ENCODE measurements around the gene OBP2B.
A peak's percentile ranks its signal among the peaks of the same experiment; 100 is the strongest.
"Not testable (repeated sequence)": the region's sequence is repeated elsewhere in the genome, so short reads cannot be mapped to it uniquely, and the experiment has no call there.

The OBP2B gene

DNA sequence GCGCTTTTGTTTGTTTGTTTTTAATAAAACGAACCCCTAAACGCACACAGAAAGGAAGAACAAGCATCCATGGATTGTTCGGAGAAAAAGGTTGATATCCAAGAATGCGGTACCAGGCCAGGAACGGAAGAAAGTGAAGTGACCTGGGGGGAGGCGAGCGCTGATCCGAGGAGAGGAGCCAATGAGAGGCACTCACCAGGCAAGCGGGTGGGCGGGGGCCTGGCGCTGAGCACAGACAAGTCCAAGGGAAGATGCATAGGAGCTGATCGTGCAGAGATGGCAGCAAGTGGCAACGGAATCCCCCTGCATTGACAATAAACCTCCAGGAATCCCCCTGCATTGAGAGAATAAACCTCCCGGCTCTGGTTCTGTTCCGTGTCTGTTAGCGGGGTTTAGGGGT is 8.4 kb downstream of the OBP2B start:
- no peak for DNase-seq

DNA sequence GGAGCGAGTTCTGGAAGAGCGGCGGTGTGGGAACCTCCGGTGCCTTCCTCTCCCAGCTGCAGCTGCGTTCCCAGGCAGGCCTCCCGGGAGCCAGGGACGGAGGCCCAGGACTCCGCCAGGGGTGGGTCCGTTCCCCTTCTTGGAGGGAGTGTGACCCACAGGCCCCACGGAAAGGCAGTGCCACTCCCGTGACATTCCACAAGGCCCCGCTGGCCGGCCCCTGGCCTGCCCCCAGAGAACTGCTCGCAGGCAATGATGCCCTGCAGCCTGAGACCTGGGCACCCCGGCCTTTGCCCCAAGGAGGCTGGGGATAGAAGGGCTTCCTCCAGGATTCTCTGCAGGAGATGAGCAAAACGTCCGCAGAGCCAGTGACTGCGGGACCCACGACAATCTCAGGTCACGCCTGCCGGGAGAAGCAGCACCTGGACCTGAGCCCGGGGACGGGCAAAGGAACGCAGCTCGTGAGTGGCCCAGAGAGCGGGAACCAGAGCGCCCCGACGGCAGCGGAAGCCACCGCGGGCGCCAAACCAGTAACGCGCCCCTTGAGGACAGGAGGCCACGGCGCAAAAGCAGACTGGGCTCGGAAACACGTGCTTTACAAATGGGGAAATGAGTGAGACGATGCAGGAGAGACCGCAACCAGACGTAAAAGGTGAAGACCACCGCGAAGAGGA is 9.3 kb downstream of the OBP2B start:
- peak; percentile 30 for DNase-seq

DNA sequence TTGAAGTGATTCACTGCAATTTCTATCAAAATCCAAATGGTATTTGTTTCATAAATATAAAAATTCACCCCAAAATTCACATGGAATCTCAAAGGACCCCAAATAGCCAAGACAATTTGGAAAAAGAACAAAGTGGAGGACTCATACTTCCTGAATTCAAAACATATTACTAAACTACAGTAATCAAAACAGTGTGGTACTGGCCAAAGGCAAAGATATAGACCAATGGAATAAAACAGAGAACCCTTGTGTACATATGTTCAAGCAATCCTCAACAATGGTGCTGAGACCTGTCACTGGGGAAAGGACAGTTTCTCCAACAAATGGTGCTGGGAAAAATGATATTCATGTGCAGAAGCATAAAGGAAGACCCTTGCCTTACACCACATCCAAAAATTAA is 14.0 kb downstream of the OBP2B start:
- no peak for DNase-seq

DNA sequence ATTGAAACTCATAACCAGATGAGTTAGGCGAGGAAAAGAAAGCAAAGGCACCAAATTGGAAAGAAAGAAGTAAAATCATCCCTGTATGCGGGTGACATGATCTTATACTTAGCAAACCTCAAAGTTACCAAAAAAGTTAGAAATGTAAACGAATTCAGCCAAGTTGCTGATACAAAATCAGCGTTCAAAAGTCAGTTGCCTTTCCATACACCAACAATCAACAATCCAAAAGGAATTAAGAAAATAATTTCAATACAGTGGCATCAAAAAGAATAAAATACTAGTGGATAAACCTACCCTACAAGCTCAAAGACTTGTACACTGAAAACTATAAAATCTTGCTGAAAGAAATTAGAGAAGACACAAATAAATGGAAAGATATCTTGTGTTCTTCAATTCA is 14.5 kb downstream of the OBP2B start:
- no peak for DNase-seq

DNA sequence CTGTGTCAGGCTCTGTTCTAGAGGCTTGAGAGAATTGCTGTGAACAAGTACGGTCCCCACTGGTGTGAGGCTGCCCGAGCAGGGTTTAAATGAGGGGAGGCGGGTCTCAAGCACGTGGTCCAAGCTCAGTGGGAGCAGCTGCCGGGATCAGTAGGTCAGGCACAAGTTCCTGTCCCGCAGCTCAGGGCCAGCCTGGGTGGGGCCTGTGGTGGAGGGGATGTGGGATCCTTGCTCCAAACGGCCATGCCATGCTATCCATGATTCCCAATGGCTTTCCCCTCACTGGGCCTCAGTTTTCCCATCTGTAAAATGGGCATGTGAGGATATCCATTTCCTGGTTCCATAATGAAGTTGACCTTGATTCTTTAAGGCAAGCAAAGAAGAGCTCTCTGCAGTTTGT is 17.1 kb downstream of the OBP2B start:
- DNase-seq, result no peak

DNA sequence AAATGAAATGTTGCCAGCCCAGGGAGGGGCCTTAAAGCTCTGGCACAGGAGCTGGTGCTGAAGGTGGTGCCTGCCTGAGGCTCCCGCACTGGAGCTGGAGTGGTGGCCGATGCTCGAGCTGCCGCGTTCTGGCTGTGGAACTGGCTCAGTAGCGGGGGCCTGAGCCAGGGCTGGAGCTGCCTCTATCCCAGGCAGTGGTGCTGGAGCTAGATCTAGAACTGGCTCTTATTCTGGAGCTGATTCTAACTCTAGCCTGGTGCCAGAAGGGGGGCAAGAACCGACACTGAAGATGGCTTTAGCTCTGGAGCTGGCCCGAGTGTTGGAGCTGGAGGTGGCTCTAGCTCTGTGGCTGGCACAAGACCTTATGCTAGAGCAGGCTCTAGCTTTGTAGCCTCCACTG is 19.2 kb downstream of the OBP2B start:
- no peak for DNase-seq

DNA sequence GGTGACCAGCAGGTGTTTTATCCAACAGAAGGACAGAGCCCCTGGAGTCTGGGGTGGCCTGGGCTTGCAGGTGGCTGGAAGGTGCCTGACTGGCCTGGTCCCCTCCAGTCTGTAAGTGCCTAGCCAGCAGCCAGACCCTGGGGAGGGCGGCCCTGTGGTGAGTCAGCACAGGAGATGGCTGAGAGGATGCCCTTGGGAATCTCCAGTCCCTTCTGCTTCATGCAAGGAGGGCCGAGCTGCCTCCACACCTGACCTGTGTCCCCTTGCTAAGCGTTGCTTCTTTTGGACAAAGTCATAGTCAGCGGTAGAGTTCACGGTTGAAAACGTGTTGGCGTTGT is 20.2 kb downstream of the OBP2B start:
- DNase-seq, result no peak

DNA sequence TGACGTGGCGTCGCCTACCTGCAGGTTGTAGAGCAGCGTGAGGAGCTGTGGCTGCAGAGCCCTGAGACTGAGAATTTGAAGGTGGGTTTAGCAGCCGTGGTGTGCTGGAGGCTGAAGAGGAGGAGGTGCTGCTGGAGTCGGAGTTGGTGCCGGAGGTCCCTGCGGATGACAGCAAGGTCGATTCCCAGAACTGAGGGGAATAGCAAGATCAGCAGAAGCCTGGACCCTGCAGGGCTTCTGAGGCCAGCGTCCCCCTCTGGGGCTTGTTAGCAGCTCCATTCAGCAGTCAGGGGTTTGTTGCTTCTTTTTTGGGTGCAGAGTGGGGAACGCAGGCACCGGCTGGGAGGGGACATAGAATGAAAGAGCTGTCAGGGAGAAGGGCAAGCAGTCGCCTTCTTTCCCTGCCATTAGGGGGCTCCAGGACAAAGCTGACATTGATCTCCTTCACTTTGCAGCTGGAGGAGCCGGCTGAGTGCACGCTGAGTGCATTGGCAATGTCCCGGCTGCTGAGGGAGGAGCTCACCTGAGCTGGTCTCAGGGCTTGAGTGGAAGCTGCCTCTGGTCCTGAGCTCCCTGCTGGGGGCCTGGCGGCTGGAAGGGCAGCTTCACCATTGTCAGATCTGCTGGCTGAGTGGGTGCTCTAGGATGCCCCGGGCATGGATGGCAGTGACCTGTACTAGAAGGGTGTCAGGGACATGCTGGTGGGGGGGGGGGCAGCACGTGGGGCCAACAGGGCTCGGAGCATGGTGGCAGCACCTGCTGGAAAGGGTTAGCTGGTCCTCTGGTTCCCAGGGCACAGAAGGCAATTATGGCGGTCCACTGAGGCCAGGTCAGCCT is 20.8 kb downstream of the OBP2B start:
- no peak for DNase-seq

DNA sequence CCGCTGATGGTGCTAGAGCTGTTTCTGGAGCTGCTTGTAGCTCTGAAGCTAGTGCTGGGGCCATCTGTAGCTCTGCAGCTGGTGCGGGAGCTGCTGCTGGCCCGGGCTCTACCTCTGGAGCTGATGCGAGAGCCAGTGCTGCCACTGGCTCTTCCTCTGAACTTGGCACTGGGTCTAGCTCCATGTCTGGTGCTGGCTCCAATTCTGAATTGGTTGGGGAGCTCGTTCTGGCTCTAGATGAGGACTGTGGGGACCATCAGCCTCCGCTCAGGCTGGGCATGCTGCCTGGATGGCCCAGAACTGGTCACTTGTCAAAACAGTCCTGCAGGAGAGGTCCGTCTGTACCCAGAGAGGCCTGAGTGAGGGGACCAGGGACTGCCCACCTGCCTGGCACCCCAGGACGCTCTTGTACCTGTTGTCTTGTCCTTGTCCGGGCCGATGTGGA is 21.5 kb downstream of the OBP2B start:
- no peak for DNase-seq

DNA sequence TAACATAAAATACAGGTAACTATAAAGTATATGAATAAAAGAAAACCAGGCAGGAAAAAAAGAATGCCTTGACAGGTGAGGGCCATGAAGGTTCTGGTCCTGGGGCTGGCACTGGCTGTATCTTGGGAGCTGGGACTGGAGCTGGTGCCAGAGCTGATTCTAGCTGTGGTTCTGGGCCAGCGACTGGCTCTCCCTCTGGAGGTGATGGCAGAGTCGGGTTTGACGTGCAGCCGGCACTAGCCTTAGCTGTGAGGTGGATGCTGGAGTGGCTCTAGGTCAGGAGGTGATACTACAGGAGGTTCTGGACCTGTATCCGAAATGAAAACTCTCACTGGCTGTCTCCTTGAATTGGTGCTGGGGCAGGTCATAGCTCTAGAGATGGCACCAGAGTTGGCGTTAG is 22.3 kb downstream of the OBP2B start:
- no peak for DNase-seq

DNA sequence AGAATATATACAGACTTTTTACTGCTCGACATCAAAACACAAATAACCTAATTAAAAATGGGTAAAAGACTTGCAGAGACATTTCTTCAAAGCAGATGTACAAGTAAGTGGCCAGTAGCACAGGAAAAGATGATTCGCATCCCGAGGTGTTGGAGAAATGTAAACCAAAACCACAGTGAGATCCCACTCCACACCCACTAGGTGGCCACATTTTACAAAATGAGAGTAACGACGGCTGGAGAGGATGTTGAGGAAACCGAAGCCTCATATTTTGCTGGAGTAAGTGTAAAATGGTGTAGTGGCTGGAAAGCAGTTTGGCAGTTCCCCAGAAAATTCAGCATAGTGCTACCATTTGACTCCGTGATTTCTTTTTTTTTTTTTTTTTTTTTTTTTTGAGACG is 24.1 kb downstream of the OBP2B start:
- no peak for DNase-seq

DNA sequence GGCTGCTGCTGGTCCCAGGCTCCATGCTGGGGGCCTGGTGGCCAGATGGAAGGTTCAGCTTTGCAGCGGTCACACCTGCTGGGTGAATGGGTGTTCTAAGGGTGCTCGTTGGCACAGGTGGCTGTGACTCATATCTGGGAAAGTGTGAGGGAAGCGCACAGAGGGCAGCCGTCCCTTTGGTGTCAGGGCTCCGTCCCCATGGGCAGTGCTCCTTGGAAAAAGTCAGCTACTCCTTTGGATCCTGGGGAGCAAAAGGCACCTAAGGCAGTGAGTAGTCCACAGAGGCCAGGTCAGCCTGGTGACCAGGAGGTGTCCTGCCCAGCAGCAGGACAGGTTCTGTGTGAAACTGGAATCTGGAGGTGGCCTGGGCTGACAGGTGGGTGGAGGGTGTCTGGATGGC is 26.9 kb downstream of the OBP2B start:
- DNase-seq, result no peak

DNA sequence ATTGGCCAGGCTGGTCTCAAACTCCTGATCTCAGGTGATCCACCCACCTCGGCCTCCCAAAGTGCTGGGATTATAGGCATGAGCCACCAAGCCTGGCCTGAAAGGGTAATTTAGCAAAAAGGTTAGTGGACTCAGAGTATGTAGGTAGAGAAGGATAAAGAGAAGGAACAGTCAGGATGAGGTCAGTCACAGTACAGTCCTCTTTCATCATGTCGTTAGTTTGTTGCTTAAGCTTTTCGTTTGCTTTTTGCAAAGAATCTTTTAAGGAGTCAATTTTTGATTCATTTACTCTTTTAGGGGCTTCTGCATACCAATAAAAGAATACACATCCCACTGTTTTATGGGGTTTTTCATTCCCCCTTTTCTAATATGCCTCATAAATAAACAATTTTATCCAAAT is 27.5 kb downstream of the OBP2B start:
- no peak for DNase-seq

DNA sequence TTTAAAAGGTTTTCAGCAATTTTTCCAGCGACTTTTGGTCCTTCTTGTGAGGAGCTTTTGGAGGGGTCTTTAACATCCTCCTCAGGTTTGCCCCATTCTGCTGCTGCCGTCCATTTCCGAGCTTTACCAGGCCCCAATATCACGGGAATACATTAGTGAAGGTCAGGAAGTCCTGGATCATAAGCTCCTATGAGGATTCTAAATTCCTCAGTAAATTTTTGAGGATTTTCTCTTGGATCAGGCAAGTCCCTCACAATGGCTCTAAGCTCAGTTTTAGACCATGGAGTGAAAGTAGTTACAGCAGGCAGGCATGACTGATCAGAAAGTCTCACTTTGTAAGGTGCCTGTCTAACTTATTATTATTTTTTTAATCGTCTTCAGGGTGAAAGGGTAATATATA is 28.1 kb downstream of the OBP2B start:
- DNase-seq, result no peak

DNA sequence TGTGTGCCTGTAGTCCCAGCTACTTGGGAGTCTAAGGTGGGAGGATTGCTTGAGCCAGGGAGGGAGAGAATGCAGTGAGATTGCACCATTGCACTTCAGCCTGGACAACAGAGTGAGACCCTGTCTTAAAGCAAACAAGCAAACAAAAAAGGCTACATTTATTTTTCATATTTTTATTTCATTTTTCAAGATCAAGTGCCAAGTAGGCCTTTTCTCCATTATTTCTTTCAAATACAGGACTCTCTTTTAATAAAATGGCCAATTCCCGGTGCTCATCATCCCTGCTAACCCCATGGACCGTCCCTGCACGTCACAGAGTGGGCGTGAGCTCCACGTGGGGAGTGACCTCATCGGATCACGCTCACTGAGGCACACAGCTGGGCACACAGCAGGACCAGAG is 36.0 kb downstream of the OBP2B start:
- no peak for DNase-seq

DNA sequence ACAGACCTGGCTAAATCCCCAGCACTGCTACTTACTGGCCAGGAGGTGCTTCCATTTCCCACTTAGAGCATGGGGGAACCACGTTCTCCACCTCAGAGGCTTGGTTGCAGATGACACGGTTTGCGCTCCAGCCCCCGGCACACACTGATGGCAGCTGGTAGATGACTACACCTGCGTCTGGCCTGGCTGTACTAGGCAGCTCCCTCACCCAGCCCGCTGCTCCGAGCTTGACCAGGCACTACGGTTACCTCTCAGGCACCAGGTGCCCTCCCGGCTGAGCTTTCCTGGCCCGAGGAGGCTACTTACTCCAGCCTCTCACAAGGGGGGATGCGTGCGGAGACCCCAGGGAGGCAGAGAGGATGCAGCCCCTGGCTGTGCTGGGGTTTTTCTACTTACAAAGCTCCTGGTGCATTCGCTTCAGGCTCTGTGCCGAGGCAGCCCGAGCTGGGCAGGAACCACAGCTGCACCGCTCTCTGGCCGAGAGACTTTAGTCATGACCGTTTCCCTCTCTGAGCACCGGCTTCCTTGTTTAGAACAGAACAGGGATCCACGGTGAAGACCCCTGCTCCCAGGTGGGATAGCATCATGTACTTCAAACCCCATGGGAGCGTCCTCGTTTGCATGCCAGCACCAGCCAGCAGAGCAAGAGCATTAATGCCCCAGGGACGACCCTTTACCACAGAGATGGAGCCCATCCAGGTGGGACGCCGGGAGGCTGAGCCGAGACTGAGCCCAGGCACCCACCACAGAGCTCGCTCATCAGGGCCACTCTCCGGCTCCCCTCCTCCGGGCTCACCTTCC is 37.7 kb downstream of the OBP2B start:
- DNase-seq, result no peak

DNA sequence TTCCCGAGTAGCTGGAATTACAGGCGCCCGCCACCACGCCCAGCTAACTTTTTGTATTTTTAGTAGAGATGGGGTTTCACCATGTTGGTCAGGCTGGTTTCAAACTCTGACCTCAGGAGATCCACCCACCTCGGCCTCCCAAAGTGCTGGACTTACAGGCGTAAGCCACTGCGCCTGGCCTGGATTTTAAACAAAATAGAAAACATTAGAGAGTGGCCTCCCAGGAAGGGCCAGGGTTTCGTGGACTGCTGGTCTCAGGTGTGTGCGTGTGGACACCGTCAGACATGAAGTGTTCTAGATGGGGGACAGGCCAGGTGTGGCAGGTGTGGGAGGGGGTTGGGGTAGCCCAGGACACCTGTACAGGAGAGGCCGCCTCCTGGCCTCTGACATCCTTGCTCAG is 38.3 kb downstream of the OBP2B start:
- DNase-seq, result no peak

DNA sequence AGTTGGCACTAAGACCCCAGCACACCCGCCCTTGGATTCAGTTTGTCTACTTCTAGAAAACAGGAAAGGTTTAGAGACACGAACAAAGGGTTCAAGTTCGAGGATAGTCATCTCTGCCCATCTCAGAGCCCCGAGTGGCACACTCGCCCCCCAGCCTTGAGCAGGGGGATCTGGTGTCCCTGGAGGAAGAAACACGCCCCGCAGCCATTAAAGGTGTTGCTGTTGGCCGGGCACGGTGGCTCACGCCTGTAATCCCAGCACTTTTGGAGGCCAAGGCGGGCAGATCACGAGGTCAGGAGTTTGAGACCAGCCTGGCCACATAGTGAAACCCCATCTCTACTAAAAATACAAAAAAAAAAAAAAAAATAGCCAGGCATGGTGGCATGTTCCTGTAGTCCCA is 39.4 kb downstream of the OBP2B start:
- DNase-seq, result not testable (repeated sequence)

DNA sequence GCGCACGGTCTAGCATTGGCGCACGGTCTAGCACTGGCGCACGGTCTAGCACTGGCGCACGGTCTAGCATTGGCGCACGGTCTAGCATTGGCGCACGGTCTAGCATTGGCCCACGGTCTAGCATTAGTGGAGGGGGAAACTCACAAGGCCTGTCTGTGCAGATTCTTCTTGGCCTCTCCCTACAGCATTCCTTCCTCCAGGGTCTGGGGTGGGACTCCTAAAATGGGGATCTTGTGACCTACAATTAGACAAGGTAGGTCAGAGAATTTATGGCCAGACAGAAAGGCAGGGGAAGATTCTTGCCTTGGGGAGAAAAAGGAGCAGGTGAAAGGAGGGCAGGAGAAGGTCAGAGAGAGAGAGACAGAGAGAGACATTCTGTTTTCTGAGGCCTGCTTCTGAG is 39.9 kb downstream of the OBP2B start:
- no peak for DNase-seq

DNA sequence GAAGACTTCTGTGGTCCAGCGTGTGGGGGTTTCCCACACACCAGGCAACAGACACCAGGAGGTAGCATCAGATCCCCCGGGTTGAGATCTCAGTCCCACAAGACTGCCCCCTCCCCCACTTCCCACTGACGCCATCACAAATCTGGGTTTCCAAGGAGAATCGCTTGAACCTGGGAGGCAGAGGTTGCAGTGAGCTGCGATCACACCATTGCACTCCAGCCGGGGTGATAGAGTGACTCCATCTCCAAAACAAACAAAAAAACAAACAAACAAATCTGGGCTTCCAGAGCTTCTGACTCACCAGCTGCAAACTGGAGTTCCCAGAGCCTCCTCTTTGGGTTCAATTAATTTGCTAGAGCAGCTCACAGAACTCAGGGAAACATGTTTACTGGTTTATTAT is 40.6 kb downstream of the OBP2B start:
- no peak for DNase-seq

DNA sequence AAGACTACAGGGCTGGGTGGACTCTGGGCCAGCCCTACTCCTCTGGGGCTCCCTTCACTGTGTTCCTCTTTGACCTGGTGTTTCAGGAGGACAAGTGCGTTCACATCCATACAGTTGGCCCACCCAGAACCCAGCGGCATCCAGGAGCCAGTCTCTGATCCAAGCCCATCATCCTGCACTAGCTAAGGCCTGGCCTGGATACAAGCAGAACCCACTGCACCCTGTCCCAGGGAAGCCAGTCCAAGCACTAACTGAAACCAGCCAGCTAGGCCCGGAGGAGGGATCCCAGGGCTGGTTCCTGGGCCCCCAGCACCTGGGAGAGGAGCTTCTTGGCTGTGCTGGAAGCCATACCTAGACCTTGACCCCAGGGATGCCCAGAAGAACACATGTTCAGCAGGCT is 41.3 kb downstream of the OBP2B start:
- DNase-seq, result no peak

DNA sequence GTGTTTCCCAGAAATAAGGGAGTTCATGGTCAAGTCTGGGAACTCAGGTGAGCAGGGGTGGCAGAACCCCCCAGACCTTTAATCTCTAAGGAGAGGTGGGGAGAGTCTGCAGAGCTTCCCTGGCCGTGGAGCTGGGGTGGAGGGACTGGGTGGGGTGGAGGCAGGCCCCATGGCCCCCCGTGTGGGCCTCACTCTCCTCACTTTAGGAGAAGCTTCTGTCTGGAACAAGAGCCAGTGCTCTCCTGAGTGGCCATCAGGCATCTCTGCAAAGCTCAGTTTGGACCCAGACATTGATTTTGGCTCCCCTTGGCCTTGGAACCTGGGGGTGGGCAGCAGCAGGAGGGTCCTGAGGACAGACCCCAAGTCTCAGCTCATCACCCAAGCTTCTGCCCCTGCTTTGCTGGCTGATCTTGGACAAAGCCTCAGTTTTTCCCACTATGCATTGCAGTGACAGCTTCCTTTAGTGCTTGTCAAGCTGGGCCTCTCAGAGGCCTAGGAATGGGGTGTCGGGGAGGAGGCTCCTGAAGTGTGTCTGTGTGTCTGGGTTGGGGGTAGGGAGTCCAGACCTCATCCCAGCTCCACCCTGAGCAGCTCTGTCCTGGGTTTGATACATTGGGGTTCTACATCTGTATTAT is 41.8 kb downstream of the OBP2B start:
- DNase-seq, result no peak

DNA sequence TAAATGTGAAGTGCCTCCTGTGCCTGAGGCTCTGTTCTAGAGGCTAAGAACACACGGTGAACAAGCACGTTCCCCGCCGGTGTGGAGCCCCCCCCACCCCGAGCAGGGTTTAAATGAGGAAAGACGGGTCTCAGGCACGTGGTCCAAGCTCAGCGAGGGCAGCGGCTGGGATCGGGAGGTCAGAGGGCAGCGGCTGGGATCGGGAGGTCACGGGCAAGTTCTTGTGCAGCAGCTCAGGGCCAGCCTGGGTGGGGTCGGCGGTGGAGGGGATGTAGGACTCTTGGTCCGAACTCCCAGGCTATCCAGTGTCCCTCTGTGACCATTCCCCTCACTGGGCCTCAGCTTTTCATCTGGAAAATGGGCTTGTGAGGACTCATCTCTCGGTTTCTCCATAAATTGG is 42.7 kb downstream of the OBP2B start:
- DNase-seq, result no peak

DNA sequence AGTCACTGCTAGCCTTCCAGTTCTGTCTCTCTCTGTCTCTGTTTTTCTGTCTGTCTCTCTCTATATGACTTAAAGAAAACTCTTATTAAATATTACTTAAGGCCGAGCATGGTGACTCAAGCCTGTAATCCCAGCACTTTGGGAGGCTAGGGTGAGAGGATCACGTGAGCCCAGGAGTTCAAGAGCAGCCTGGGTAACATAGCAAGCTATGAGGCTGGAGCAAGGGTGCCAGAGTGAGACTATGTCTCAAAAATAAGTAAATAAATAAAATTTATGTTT is 43.7 kb downstream of the OBP2B start:
- no peak for DNase-seq

Data from activated naive CD4-positive, alpha-beta T cell treated with anti-CD3 and anti-CD28 coated beads, Interleukin-2, amount 50 U/mL, for 16 hours (primary cell).